Measurements from ENCODE around the gene PCNX1.
"Not testable (repeated sequence)": the region's sequence is repeated elsewhere in the genome, so short reads cannot be mapped to it uniquely, and the experiment has no call there.

The PCNX1 gene

GRCh38 chr14:71094722-71095121, 187.5 kb downstream of the PCNX1 start:
- no peak for DNase-seq

GRCh38 chr14:71096947-71097346, 189.7 kb downstream of the PCNX1 start:
- DNase-seq = no peak

- DNase-seq = no peak
Observed at GRCh38 chr14:71103662-71104484, 196.6 kb downstream of the PCNX1 start.

GRCh38 chr14:71105177-71105576, 197.9 kb downstream of the PCNX1 start:
- no peak for DNase-seq

GRCh38 chr14:71107921-71108320, 200.7 kb downstream of the PCNX1 start:
- no peak for DNase-seq

GRCh38 chr14:71108398-71109119, 201.3 kb downstream of the PCNX1 start:
- DNase-seq = no peak

GRCh38 chr14:71113376-71113775, 206.1 kb downstream of the PCNX1 start:
- DNase-seq = no peak

GRCh38 chr14:71114565-71114964, 207.3 kb downstream of the PCNX1 start:
- no peak for DNase-seq

- DNase-seq = no peak
Observed at GRCh38 chr14:71115306-71115705, 208.0 kb downstream of the PCNX1 start.

GRCh38 chr14:71115821-71116567, 208.7 kb downstream of the PCNX1 start:
- no peak for DNase-seq

GRCh38 chr14:71116568-71117122, 209.4 kb downstream of the PCNX1 start:
- DNase-seq = no peak

- no peak for DNase-seq
Observed at GRCh38 chr14:71117839-71118743, 210.8 kb downstream of the PCNX1 start.

- no peak for DNase-seq
Observed at GRCh38 chr14:71119075-71119474, 211.8 kb downstream of the PCNX1 start.

- DNase-seq = no peak
Observed at GRCh38 chr14:71119832-71120231, 212.6 kb downstream of the PCNX1 start.

GRCh38 chr14:71121001-71121400, 213.7 kb downstream of the PCNX1 start:
- DNase-seq = no peak

- DNase-seq = no peak
Observed at GRCh38 chr14:71121711-71122110, 214.5 kb downstream of the PCNX1 start.

- DNase-seq = no peak
Observed at GRCh38 chr14:71122866-71123565, 215.8 kb downstream of the PCNX1 start.

GRCh38 chr14:71123579-71124135, 216.4 kb downstream of the PCNX1 start:
- no peak for DNase-seq

GRCh38 chr14:71129716-71130490, 222.6 kb downstream of the PCNX1 start:
- not testable (repeated sequence) for DNase-seq

GRCh38 chr14:71130491-71131179, 223.4 kb downstream of the PCNX1 start:
- no peak for DNase-seq
